ENCODE results near the gene ACOD1. TPM values are rescaled to one million over a fixed set of nuclear protein-coding genes. Genes with fewer than 3 reads are reported as not detected.

ACOD1 gene
- total and polyA plus RNA-seq, 2 of the 13 experiments (the other 11 are each of a cell fraction or from before 2014, with no cell fraction given): not detected

- no peak overlapping the region for H3K4me3 ChIP-seq (replicated peaks in 1 of 3; ENCODE audit: insufficient read depth in 1 of 3, low read depth in 2 of 3, low read length in 3 of 3)
- H3K27me3 ChIP-seq (ENCODE audit: control insufficient read depth in 1 of 2, insufficient read depth in 2 of 2, low read length in 2 of 2): 0 out of 5 replicates have a peak, but pooled peaks cover 0 to 6% of the 10 kb centered on the region in 2 experiments
- WGBS (ENCODE audit: low lambda C conversion rate): 14% methylated on average over 6 of the region's 6 CpGs
- H3K4me2 ChIP-seq (ENCODE audit: low read depth, low read length): no peak overlapping the region
- H3K9ac ChIP-seq (ENCODE audit: insufficient read depth, low read depth, low read length): no peak overlapping the region
- no peaks in the 10 kb centered on the region for H3K79me2 ChIP-seq (ENCODE audit: insufficient read depth, low read length)
- FAIRE-seq: no peak
- no peaks in the 10 kb centered on the region for H3K9me3 ChIP-seq (ENCODE audit: low read length)
- no peak for DNase-seq (ENCODE audit: low spot score)
- in situ Hi-C loops (cut with HindIII; ENCODE audit: extremely low pct_ligation_motif_present, low pct_unique_long_range_greater_than_20kb): no loop called here
- no peak overlapping the region for H2AFZ ChIP-seq (ENCODE audit: low read length)
- H4K20me1 ChIP-seq (ENCODE audit: insufficient read depth, low read length): no peaks in the 10 kb centered on the region
- intact Hi-C loops (cut with micrococcal nuclease; ENCODE audit: unreplicated experiment): no loop called here
- no peak overlapping the region for H3K27ac ChIP-seq (ENCODE audit: extremely low read length, insufficient read depth, low read length)
- BruUV-seq (replicated peaks): no TSS peak
- no peak for ATAC-seq
- no peaks in the 10 kb centered on the region for H3K4me1 ChIP-seq (ENCODE audit: insufficient read depth, low read length)
- no peaks in the 10 kb centered on the region for H3K36me3 ChIP-seq (replicated peaks in 1 of 2; ENCODE audit: control insufficient read depth in 1 of 2, insufficient read depth in 2 of 2, low read length in 2 of 2)
- no peak for TF ChIP-seq THAP8 (CRISPR knock-in tag; IDR thresholded peaks at IDR 0.05; ENCODE audit: borderline replicate concordance)
- TF ChIP-seq ZNF274 (CRISPR knock-in tag; IDR thresholded peaks at IDR 0.05): no peak
- POLR2A ChIA-PET: no interaction called here
- CTCF ChIA-PET (ENCODE audit: low intra/inter-chr PET ratio, low total read pairs): no interaction called here
Observed at GRCh38 chr13:76967031-76967430, 18.7 kb downstream of the ACOD1 start.

GRCh38 chr13:76968041-76968440 lies 19.7 kb downstream of the ACOD1 start:
- BruUV-seq (replicated peaks): no TSS peak
- no peaks in the 10 kb centered on the region for H3K4me1 ChIP-seq (ENCODE audit: insufficient read depth, low read length)
- ATAC-seq (no peak), FAIRE-seq (no peak), DNase-seq (ENCODE audit: low spot score) (no peak)
- peaks cover 0 to 14% of the 10 kb centered on the region in 2 experiments; a peak in 1 of 5 replicates for H3K27me3 ChIP-seq (ENCODE audit: control insufficient read depth in 1 of 2, insufficient read depth in 2 of 2, low read length in 2 of 2)
- H3K36me3 ChIP-seq (replicated peaks in 1 of 2; ENCODE audit: control insufficient read depth in 1 of 2, insufficient read depth in 2 of 2, low read length in 2 of 2): no peaks in the 10 kb centered on the region
- H3K9me3 ChIP-seq (ENCODE audit: low read length): no peaks in the 10 kb centered on the region
- POLR2A ChIA-PET: no interaction called here
- CTCF ChIA-PET (ENCODE audit: low intra/inter-chr PET ratio, low total read pairs): no interaction called here
- no peak overlapping the region for H2AFZ ChIP-seq (ENCODE audit: low read length)
- intact Hi-C loops (cut with micrococcal nuclease; ENCODE audit: unreplicated experiment) (no loop called here), in situ Hi-C loops (cut with HindIII; ENCODE audit: extremely low pct_ligation_motif_present, low pct_unique_long_range_greater_than_20kb) (no loop called here)
- no peak for TF ChIP-seq ZNF775 (CRISPR knock-in tag; IDR thresholded peaks at IDR 0.05; ENCODE audit: borderline replicate concordance)
- TF ChIP-seq PHF8 (CRISPR knock-in tag; IDR thresholded peaks at IDR 0.05): no peak
- no peak for TF ChIP-seq NFKBIZ (CRISPR knock-in tag; IDR thresholded peaks at IDR 0.05)
- no peak for TF ChIP-seq ZNF660 (CRISPR knock-in tag; IDR thresholded peaks at IDR 0.05; ENCODE audit: borderline replicate concordance, low read depth)
- no peak for TF ChIP-seq MNT (IDR thresholded peaks at IDR 0.05)
- no peak for TF ChIP-seq ZNF468 (CRISPR knock-in tag; IDR thresholded peaks at IDR 0.05)
- TF ChIP-seq NRL (CRISPR knock-in tag; IDR thresholded peaks at IDR 0.05; ENCODE audit: borderline replicate concordance): no peak
- no peak for TF ChIP-seq ZNF180 (CRISPR knock-in tag; IDR thresholded peaks at IDR 0.05; ENCODE audit: borderline replicate concordance, low read depth)
- TF ChIP-seq ZNF225 (CRISPR knock-in tag; IDR thresholded peaks at IDR 0.05): no peak
- TF ChIP-seq POLR2AphosphoS5 (IDR thresholded peaks at IDR 0.05; ENCODE audit: low read depth, low read length): no peak
- TF ChIP-seq CEBPB (IDR thresholded peaks at IDR 0.05; ENCODE audit: borderline replicate concordance, low read depth, low read length): no peak
- TF ChIP-seq JARID2 (CRISPR knock-in tag; IDR thresholded peaks at IDR 0.05; ENCODE audit: insufficient replicate concordance): no peak
- no peak for TF ChIP-seq MEIS1 (CRISPR knock-in tag; IDR thresholded peaks at IDR 0.05; ENCODE audit: borderline replicate concordance)
- TF ChIP-seq ZNF547 (CRISPR knock-in tag; IDR thresholded peaks at IDR 0.05): no peak
- TF ChIP-seq FOXO4 (CRISPR knock-in tag; conservative IDR thresholded peaks at IDR 0.05): no peak
- no peak overlapping the region for H3K4me3 ChIP-seq (replicated peaks in 1 of 3; ENCODE audit: insufficient read depth in 1 of 3, low read depth in 2 of 3, low read length in 3 of 3)
- no peak overlapping the region for H3K9ac ChIP-seq (ENCODE audit: insufficient read depth, low read depth, low read length)
- no peak overlapping the region for H3K4me2 ChIP-seq (ENCODE audit: low read depth, low read length)
- no CpG with 5 or more reads among the region's 6 CpGs for WGBS (ENCODE audit: low lambda C conversion rate)
- no peak overlapping the region for H3K27ac ChIP-seq (ENCODE audit: extremely low read length, insufficient read depth, low read length)
- no peaks in the 10 kb centered on the region for H4K20me1 ChIP-seq (ENCODE audit: insufficient read depth, low read length)
- H3K79me2 ChIP-seq (ENCODE audit: insufficient read depth, low read length): no peaks in the 10 kb centered on the region
